NCI-H187 treated with DMSO at 0.1 percent for 48 hours (cell line): Measurements from ENCODE around the gene RTP2.
"Not testable (repeated sequence)": the region's sequence is repeated elsewhere in the genome, so short reads cannot be mapped to it uniquely, and the experiment has no call there.

Source experiments
- DNase-seq: peaks from one replicate; lab custom pipeline; 2025; lab: John Stamatoyannopoulos, UW

Gene RTP2

GRCh38 chr3:187713504-187713903 is 11.1 kb upstream of the RTP2 start:
- no peak for DNase-seq

GRCh38 chr3:187709155-187709554 is 6.8 kb upstream of the RTP2 start:
- no peak for DNase-seq

- no peak for DNase-seq
These were observed 6.3 kb upstream of the RTP2 start for GRCh38 chr3:187708696-187709095.

- no peak for DNase-seq
These were observed 4.6 kb upstream of the RTP2 start for GRCh38 chr3:187706971-187707370.

- DNase-seq, result no peak
These were observed 2.8 kb upstream of the RTP2 start for GRCh38 chr3:187705164-187705563.

- DNase-seq, result no peak
These were observed 2.1 kb downstream of the RTP2 start for GRCh38 chr3:187700249-187700648.

GRCh38 chr3:187698499-187699399 is 3.6 kb downstream of the RTP2 start:
- DNase-seq, result no peak

- DNase-seq, result no peak
These were observed 6.3 kb downstream of the RTP2 start for GRCh38 chr3:187696021-187696420.

GRCh38 chr3:187695449-187695848 is 6.9 kb downstream of the RTP2 start:
- no peak for DNase-seq

GRCh38 chr3:187694801-187695200 is 7.6 kb downstream of the RTP2 start:
- no peak for DNase-seq

GRCh38 chr3:187693431-187693830 is 8.9 kb downstream of the RTP2 start:
- no peak for DNase-seq

- DNase-seq, result no peak
These were observed 12.4 kb downstream of the RTP2 start for GRCh38 chr3:187689984-187690383.

- DNase-seq, result no peak
These were observed 15.6 kb downstream of the RTP2 start for GRCh38 chr3:187686621-187687273.

GRCh38 chr3:187685948-187686347 is 16.4 kb downstream of the RTP2 start:
- DNase-seq, result no peak

- no peak for DNase-seq
These were observed 17.5 kb downstream of the RTP2 start for GRCh38 chr3:187684880-187685279.

- no peak for DNase-seq
These were observed 17.9 kb downstream of the RTP2 start for GRCh38 chr3:187684444-187684843.

GRCh38 chr3:187681756-187682155 is 20.6 kb downstream of the RTP2 start:
- DNase-seq, result not testable (repeated sequence)

GRCh38 chr3:187679638-187680396 is 22.5 kb downstream of the RTP2 start:
- DNase-seq, result peak; percentile 16

GRCh38 chr3:187678726-187679268 is 23.6 kb downstream of the RTP2 start:
- DNase-seq, result peak; percentile 6

- DNase-seq, result no peak
These were observed 24.8 kb downstream of the RTP2 start for GRCh38 chr3:187677604-187678003.

- no peak for DNase-seq
These were observed 29.3 kb downstream of the RTP2 start for GRCh38 chr3:187673012-187673411.
